ENCODE data around the gene VPS52. TPM values are rescaled to one million over a fixed set of nuclear protein-coding genes. Genes with fewer than 3 reads are reported as not detected.
"Not testable (repeated sequence)": the region's sequence is repeated elsewhere in the genome, so short reads cannot be mapped to it uniquely, and the experiment has no call there.

VPS52 gene
- polyA plus RNA-seq, 3 donors, result 69.2 to 99.3 (median 74.0) TPM

DNA sequence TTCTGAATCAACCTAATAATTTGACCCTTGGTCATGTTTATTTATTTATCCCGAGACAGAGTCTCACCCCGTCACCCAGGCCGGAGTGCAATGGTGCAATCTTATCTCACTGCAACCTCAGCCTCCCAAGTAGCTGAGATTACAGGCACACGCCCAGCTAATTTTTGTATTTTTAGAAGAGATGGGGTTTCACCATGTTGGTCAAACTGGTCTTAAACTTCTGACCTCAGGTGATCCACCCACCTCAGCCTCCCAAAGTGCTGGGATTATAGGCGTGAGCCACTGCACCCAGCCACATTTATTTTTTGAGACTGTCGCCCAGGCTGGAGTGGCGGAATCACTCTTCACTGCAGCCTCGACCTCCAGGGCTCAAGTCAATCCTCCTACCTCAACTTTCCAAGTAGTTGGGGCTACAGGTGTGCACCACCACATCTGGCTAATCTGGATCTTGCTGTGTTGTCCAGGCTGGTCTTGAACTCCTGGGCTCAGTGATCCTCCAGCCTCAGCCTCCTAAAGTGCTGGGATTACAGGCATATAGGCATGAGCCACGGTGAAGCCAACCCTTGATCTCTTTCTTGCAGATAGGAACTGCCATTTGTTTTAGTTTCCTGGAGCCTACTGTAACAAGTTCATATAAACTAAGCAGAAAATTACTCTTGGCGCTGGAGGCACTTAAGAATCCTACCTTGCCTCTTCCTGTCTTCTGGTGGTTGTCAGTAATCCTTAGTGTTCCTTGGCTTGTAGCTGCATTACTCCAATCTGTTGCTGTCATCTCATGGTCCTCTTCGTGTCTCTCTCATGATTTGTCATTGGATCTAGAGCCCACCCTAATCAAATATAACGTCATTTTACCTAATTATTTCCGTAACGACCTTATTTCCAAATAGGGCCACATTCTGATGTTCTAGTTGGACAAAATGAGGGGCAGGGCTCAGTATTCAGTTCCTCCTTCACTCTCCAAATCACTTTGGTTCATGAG lies 2.5 kb upstream of the VPS52 start:
- DNase-seq (ENCODE audit: extremely low read depth in 1 of 11, low read depth in 9 of 11, low spot score in 4 of 11), result no peak

DNA sequence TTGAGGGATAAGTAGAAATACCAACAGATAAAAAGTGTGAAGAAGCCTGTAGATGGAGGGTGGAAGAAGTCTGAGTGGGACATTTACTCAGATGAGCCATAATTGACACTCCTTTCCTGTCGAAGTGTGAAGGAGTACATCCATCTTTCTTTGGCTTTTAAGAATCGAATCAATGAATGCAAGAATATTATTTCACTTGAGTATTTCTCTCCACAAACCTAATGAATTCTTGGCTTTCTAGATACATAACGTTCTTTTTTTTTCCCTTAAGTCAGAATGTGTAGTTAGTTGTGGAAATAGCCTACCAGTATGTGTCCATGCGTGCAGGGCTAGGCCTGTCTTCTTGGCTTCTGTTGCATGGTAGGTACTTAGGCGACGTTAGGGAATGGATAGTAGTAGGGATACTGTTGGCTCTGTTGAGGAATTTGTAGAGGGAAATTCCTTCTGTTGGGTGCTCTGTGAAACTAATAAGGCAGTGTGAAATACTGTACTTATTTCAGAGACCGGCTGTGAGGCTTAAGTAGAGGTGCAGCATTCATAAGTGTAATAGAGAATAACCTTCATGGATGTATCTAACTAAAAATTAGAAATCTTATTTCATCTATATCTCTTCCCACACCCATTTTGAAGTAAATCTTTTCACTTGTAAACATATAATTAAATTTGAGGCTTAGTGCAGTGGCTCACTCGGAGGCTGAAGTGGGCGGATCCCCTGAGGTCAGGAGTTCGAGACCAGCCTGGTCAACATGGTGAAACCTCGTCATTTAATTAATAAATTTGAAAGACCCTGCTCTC lies 1.6 kb upstream of the VPS52 start:
- DNase-seq (ENCODE audit: extremely low read depth in 1 of 11, low read depth in 9 of 11, low spot score in 4 of 11), result no peak

DNA sequence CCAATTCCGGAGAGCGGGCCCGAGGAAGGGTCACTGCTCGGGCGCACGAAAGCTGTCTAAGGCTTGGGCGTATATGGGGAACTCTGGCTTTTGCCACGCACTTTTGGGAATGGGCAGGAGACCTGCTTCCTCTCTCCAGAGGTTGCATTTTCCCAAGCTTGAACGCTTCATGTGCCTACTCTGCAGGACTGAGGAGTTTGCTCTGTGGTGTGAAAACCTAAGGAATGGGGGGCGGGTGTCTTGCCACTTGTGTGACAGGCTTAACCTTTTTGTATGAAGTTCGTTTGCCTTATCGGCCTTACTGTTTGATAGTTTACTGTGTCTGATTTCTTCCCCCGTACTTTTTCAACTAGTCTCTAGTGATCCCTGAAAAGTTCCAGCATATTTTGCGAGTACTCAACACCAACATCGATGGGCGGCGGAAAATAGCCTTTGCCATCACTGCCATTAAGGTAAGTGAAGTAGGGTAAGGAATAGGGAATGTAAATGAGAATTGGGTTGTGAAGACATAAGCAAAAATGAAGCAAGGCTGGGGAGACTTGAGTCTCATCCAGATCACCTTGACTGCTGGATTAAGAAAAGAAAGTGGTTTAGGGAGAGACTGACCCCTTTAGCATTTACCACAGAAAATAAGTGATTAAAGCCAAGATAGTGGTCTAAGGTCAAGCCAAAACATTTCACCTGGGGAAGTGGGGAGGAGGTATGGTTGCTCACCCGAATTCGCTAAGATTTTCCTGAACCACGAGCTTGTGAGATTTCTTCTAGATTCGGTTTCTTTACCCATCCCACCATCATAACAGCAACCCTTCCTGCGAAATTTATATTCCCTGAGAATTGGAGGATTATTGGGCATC lies 826 bp upstream of the VPS52 start:
- DNase-seq (ENCODE audit: extremely low read depth in 1 of 11, low read depth in 9 of 11, low spot score in 4 of 11), result no peak

DNA sequence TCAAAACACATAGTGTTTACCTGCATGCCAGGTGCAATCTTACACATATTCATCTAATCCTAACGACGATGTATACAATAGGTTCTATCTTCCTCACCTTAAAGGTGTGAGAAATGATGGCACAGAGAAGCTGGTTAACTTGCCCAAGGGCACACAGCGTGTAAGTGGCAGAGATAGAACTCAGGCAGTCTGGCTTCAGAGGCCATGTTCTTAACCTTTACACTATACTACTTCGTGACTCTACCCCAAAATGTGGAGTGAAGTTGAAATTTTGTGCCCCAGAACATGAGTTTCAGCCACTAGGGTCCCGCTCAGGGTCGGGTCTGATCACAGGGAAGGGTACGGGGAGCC lies 584 bp downstream of the VPS52 start:
- no peak for DNase-seq (ENCODE audit: extremely low read depth in 1 of 11, low read depth in 9 of 11, low spot score in 4 of 11)

DNA sequence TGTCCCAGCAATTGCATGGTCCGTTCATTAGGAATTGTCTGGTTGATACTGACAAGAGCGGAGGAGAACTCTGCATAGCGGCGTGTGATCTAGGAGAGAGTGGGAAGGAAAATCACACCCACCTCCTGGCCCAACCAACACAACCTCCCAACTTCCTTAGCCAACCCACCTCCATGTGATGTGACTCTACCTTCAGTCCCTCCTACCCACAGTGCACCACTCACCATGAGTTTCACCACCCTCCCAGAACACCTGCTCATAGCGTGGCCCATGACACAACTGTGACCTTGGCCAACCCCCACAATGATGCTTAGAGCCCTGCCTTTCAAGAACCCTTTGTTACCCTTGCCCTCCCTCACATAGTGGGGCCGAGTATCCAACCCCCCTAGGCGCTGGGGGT lies 7.7 kb downstream of the VPS52 start:
- no peak for DNase-seq (ENCODE audit: extremely low read depth in 1 of 11, low read depth in 9 of 11, low spot score in 4 of 11)

DNA sequence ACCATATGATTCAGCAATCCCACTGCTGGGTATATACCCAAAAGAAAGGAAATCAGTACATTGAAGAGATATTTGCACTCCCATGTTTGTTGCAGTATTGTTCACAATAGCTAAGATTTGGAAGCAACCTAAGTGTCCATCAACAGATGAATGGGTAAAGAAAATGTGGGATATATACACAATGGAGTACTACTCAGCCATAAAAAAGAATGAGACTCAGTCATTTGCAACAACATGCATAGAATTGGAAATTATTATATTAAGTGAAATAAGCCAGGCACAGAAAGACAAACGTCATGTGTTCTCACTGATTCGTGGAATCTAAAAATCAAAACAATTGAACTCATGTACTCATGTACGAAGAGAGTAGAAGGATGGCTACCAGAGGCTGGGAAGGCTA lies 9.2 kb downstream of the VPS52 start:
- DNase-seq (ENCODE audit: extremely low read depth in 1 of 11, low read depth in 9 of 11, low spot score in 4 of 11), result not testable (repeated sequence)

DNA sequence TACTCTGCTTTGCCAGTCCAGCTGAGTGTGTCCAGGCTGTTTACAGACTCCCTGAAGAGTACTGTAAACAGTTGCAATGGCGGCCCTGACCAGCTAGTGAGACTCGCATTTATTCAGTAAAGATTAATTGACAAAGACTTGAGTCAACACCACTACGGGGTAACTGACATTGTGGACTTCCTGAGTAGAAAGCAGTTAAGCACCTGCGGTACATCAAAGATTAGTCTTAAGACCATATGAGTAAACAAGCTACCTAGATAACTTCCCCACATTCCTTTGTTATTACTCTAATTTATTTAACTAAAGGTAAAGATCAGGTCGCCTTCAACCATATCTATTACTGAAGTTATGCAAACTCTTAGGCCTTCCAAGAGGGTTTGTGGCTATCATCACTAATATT lies 12.6 kb downstream of the VPS52 start:
- DNase-seq (ENCODE audit: extremely low read depth in 1 of 11, low read depth in 9 of 11, low spot score in 4 of 11), result no peak

DNA sequence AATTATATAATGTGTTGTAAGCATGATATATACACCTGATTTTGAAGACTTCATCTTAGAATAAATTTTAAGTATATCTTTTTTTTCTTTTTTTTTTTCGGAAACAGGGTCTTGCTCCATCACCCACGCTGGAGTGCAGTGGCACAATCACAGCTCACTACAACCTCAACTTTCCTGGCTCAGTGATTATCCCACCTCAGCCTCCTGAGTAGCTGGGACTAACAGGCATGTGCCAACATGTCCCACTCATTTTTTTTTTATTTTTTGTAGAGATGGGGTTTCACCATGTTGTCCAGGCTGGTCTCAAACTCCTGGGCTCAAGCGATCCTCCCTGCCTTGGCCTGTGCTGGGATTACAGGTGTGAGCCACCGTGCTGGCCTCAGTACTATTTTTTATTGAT lies 17.1 kb downstream of the VPS52 start:
- DNase-seq (ENCODE audit: extremely low read depth in 1 of 11, low read depth in 9 of 11, low spot score in 4 of 11), result no peak

DNA sequence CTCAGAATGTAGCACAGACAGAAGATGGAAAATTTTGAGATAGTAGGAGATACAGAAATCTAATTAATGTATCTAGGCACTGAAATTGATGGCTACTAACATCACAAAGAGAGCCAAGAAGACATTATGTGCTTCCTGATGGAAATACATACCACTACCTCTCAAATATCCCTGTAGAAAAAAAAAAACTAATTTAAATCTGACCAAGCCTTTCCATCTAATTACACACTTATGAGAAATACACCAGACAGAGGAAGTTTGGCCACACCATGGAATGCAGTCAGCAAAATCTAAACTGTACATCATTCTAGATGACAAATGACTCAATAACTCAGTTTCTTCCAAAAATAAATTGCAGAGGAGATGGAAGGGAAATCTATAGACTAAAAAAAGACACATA lies 18.9 kb downstream of the VPS52 start:
- DNase-seq (ENCODE audit: extremely low read depth in 1 of 11, low read depth in 9 of 11, low spot score in 4 of 11), result no peak

DNA sequence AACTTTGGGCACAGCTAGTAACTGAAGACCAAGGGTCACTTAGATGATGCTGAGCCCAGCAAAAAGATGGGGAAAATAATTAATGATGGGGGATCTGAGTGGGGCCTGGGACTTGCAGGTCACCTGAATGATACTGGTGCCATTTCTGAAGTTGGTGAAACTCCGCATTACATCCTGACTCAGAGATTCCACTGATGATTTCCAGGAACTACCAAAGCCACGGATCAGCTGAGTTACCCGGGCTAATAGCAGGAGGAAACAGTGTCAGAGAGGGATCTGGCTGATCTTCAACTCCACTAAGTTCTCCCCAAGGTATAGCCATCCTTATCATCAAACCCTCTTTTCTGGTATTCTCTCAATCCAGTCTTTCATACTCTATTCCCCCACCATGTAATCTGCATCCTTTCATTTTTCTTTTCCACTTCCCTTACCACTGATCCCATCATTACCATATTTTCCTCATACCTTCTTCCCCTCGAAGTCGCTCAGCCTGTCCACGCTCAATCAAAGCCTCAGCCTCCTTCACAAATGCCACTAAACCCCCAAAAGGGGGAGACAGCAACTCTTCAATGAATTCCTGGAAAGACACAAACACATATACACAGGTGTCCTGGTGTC lies 20.2 kb downstream of the VPS52 start:
- no peak for DNase-seq (ENCODE audit: extremely low read depth in 1 of 11, low read depth in 9 of 11, low spot score in 4 of 11)

DNA sequence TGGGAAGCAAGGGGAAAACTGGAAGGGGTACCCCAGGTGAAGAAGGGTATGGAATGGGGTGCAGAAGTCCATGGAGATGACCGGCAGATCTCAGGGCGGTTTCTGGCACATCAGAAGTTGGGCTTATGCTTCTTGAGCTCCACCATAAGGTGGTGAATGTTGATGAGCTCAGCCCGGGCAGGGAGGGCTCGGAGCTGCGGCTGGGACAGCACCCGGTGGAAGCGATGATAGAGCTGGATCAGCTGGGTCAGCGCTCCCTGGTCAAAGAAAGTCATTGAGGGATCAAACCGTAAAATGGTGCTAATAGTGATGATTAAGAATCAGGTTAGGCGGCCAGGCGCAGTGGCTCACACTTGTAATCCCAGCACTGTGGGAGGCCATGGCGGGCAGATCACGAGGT lies 20.9 kb downstream of the VPS52 start:
- no peak for DNase-seq (ENCODE audit: extremely low read depth in 1 of 11, low read depth in 9 of 11, low spot score in 4 of 11)

DNA sequence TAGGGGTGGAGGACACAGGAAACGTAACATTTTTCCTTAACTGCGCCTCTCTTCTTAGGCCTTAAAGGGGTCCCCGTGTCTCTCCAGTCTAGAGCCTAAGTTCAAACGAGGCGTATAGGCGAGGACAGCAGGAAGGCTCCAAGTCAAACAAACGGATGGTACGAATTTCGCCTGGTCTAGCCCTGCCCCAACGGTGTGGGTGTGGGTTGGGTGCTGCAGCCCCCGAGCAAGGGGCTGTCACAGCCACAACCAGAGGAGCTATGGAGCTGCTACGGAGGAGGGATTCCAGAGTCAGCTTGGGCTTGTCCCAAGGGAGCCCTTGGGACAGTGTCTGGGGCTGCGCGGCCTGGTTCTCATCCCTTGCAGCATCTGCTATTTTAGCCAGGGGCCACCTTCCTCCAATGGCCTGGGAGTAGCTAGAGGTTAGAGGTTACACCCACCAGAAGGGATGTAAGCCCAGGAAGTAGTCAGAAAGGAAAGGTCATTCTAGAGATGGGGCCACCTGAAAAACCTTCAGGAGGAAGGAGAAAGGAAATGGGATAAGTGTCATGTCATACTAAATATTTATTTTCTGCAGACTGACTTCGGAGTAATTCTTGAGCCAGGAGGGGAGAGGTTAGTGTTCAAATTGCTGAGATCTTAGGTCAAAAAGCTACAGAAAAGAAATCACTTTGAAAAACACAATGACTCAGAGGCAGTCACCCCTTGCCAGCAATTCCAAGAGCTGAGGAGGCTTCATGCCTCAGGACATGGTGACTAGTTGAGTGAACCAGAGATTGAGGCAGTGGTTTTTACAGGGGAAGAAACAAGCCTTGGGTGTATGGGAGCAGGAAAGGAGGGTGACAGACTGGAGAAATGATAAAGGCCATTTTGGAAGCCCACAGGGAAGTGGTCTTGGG lies 21.7 kb downstream of the VPS52 start:
- DNase-seq (ENCODE audit: extremely low read depth in 1 of 11, low read depth in 9 of 11, low spot score in 4 of 11), result no peak

DNA sequence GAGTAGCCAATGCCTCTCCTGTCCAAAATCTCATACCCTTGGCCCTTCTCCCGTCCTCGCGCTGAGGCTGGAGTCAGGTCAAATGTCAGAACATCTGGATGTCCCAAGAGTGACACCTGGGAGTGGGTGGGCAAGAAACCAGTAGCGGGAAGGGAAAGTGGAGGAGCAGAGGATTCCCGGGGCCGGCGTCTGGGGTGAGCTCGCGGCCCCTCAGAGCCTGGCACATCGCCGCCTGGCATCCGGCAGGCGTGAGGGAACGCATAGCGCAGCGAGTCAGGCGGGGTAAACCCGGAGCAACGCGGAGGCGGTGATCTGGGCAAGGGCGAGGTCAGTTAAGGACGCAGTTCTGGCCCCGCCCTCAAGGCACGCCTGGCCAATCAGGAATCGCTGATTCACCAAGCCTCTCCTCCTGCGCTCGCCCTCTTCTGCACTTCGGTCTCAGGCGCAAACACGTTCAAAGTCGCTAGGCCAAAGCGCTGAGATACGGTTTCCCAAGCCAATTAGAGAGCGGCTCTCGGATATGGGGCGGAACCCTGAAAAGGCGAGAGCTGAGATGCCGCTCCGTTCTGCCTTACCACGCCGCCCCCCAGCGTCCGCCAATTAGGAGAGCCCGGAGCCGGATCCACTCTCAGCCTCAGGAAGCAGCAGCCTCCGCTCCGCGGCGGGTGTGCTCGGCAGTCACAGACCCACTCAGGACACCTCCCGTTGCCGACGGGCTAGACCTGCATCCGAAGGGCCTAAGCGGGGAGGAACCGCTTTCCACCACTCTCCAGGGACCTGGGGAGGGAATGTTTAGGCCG lies 22.5 kb downstream of the VPS52 start:
- DNase-seq (ENCODE audit: extremely low read depth in 1 of 11, low read depth in 9 of 11, low spot score in 4 of 11), result peak; percentile 87 to 98 (median 95)

DNA sequence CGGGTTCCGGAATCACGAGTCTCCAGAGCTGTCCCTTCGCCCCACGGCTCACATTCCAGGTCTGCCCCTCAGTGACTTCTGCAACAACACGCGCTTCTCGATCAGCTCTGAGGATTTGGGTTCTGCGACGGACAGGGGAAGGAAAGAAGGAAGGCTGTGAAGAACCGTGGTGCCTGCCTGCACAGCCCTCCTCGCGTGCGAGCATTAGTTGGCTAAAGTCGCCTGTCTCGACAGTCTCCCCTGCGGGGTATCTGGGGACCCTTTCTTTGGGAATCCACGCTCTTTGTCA lies 23.1 kb downstream of the VPS52 start:
- peak in 1 of 11 donors; percentile 45 for DNase-seq (ENCODE audit: extremely low read depth in 1 of 11, low read depth in 9 of 11, low spot score in 4 of 11)

DNA sequence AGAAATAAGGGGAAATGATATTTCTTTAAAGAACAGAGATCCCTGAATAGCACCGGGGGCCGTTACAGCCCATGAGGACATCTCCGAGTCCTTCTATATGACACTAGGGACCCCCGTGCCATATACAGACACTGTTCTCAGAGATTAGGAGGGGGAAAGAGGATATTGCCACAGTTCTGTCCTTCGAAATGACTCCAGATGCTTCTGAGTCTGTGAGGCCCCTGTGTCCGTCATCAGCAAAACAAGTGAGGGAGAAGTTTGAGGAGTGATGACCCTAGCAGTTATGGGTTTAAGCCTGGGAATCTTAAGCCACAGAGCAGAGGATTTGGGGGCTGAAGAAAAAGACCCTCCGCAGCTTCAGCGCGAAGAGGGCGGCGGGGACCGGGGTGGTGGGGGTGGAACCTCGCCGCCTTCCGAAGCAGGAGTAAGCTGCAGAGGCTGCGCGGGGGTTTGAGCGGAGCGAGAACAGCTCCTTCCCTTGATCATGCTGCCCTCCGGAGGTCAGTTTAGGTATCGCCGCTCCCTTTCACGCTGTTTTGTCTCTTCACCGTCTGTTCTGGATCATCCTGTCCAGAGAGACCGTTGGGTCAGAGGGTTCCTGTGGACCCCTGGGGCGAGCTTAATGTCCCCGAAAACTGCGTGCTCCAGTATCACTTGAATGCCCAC lies 23.6 kb downstream of the VPS52 start:
- DNase-seq (ENCODE audit: extremely low read depth in 1 of 11, low read depth in 9 of 11, low spot score in 4 of 11), result peak; percentile 71 to 92 (median 84)

DNA sequence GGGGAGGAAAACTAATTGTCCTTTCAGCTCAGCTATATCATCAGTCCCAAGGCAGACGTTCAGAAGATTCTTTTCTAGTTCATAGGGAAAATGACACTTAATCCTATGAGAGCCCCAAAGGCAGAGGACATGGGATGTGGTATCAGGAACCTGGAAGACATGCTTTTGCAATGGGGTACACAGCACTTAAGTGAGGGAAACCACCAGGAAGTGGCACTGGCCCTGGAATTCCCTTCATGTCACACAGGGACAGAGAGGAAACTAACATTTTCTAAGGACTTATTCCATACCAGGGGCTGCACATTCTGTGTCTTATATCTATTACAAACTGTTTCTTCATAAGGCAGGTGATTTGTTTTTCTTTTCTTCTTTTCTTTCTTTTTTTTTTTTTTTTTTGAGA lies 28.2 kb downstream of the VPS52 start:
- DNase-seq (ENCODE audit: extremely low read depth in 1 of 11, low read depth in 9 of 11, low spot score in 4 of 11), result no peak

DNA sequence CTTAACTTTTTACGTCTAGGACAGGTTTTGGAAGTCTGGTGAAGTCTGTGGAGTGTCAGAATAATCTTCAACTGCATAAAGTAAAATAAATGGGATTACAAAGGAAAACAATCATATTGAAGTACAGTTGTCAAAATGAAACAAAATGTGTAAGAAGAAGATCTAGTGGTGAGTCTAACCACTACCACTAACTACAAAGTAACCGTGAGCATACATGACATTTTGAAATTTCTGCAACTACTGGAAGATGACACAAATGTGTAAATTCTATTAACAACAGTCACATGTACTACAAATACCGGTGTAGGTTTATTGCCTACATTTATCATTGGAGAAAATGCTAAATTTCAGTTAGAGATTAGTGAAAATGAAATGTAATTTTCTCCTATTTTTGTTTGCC lies 29.7 kb downstream of the VPS52 start:
- DNase-seq (ENCODE audit: extremely low read depth in 1 of 11, low read depth in 9 of 11, low spot score in 4 of 11), result no peak

Data from renal cortex interstitium (tissue), 11 donors.